Body of pancreas (tissue), 4 donors: ENCODE data around the gene ASIC2. TPM values are rescaled to one million over a fixed set of nuclear protein-coding genes. Genes with fewer than 3 reads are reported as not detected.

Experiments
- ATAC-seq: fragments of 150-250 bp; one replicate; pipeline ENCODE4 v1.9.1; 2016
- DNase-seq, 4 donors: peaks; one replicate each; pipeline ENCODE4 v3.0.0-alpha.2; 2019
- H3K27ac ChIP-seq, 4 donors: fragments of 200-600 bp; sonication (generic); 1 replicate in 3 of 4; 2 replicates in 1 of 4; pipeline versions ENCODE4 v1.5.1 to v1.6.1; 2016 to 2019; ENCODE audit warnings: mild to moderate bottlenecking in 1 of 4, mixed read lengths in 1 of 4, moderate library complexity in 1 of 4
- H3K27me3 ChIP-seq, 2 donors: fragments of 200-600 bp; sonication (generic); one replicate each; pipeline ENCODE4 v1.6.0; 2016; ENCODE audit warnings: mild to moderate bottlenecking in 1 of 2
- H3K36me3 ChIP-seq, 2 donors: fragments of 200-600 bp; sonication (generic); replicated peaks in 1 of 2; 2 replicates each; pipeline ENCODE4 v1.5.1; 2016; ENCODE audit warnings: low read depth in 2 of 2; ENCODE audit not compliant: insufficient read depth in 1 of 2
- H3K4me1 ChIP-seq: fragments of 200-600 bp; sonication (generic); one replicate; pipeline ENCODE4 v1.6.0; 2016
- H3K4me3 ChIP-seq, 2 donors: fragments of 200-600 bp; sonication (generic); 1 replicate in 1 of 2; 2 replicates in 1 of 2; pipeline ENCODE4 v1.5.1; 2016 to 2019
- H3K9me3 ChIP-seq, 3 donors: fragments of 200-600 bp; sonication (generic); 1 replicate in 2 of 3; 2 replicates in 1 of 3; pipeline ENCODE4 v1.5.1; 2016
- CTCF ChIP-seq, 7 experiments: fragments of 450-650 bp in 4 of 7; fragments of 200-600 bp in 3 of 7; sonication (generic) in 3 of 7; IDR thresholded peaks; one replicate each; pipeline ENCODE4 v1.5.1; 2016 to 2019; ENCODE audit warnings: antibody characterized with exemption in 7 of 7
- POLR2A ChIP-seq, 3 donors: fragments of 450-650 bp; IDR thresholded peaks; one replicate each; pipeline ENCODE4 v1.6.1; 2016; ENCODE audit warnings: antibody characterized with exemption in 3 of 3, mild to moderate bottlenecking in 2 of 3
- WGBS, 2 donors: methylation state at CpG; one replicate each; pipeline ENCODE4 v1.1.5; 2017; 5-methylcytosine and 5-hydroxymethylcytosine counted together
- intact Hi-C: fragments of 100-400 bp; cut with DNase I; formaldehyde crosslinking; loops from one replicate; pipeline ENCODE4 v1.15.1; 2023
- total RNA-seq, 2 donors: library from RNA; depleted of rRNA; stranded (reverse); fragments of >200 nt; gene quantifications; one replicate each; pipeline ENCODE4 v1.1.0, GENCODE V29; 2016

ASIC2 gene
- total RNA-seq, 2 donors from 2014 or later: not detected

GRCh38 chr17:33028061-33028460 is 265.0 kb downstream of the ASIC2 start:
- no peaks in the 10 kb centered on the region for H3K9me3 ChIP-seq
- intact Hi-C loops: no loop called here
- H3K27ac ChIP-seq: no peak overlapping the region
- H3K4me1 ChIP-seq: no peaks in the 10 kb centered on the region
- no peaks in the 10 kb centered on the region for H3K27me3 ChIP-seq
- no peak overlapping the region for H3K4me3 ChIP-seq
- 74 to 75% methylated on average over 8 of the region's 8 CpGs for WGBS, 2 donors
- TF ChIP-seq CTCF (IDR thresholded peaks at IDR 0.05): no peak
- no peak for TF ChIP-seq POLR2A (IDR thresholded peaks at IDR 0.05)
- ATAC-seq: no peak
- no peak for DNase-seq
- H3K36me3 ChIP-seq: no peaks in the 10 kb centered on the region

- TF ChIP-seq POLR2A (IDR thresholded peaks at IDR 0.05) (no peak), CTCF (IDR thresholded peaks at IDR 0.05) (no peak)
- no peaks in the 10 kb centered on the region for H3K27me3 ChIP-seq
- no peaks in the 10 kb centered on the region for H3K36me3 ChIP-seq
- ATAC-seq: no peak
- no peaks in the 10 kb centered on the region for H3K4me1 ChIP-seq
- H3K4me3 ChIP-seq: no peak overlapping the region
- H3K9me3 ChIP-seq: no peaks in the 10 kb centered on the region
- intact Hi-C loops: no loop called here
- H3K27ac ChIP-seq: no peak overlapping the region
- DNase-seq: no peak
- WGBS, 2 donors: 64 to 86% methylated on average over 3 of the region's 3 CpGs
These were observed 268.2 kb downstream of the ASIC2 start for GRCh38 chr17:33024688-33025486.

GRCh38 chr17:33023790-33024189 is 269.3 kb downstream of the ASIC2 start:
- no peaks in the 10 kb centered on the region for H3K9me3 ChIP-seq
- DNase-seq: no peak
- H3K27ac ChIP-seq: no peak overlapping the region
- ATAC-seq: no peak
- 81 to 89% methylated on average over 3 of the region's 3 CpGs for whole genome bisulfite sequencing, 2 donors
- no peaks in the 10 kb centered on the region for H3K36me3 ChIP-seq
- H3K4me1 ChIP-seq: no peaks in the 10 kb centered on the region
- intact Hi-C loops: no loop called here
- TF ChIP-seq POLR2A (IDR thresholded peaks at IDR 0.05) (no peak), CTCF (IDR thresholded peaks at IDR 0.05) (no peak)
- no peak overlapping the region for H3K4me3 ChIP-seq
- H3K27me3 ChIP-seq: no peaks in the 10 kb centered on the region

- H3K27ac ChIP-seq: no peak overlapping the region
- no peaks in the 10 kb centered on the region for H3K4me1 ChIP-seq
- DNase-seq: no peak
- no peak for ATAC-seq
- no peaks in the 10 kb centered on the region for H3K27me3 ChIP-seq
- H3K4me3 ChIP-seq: no peak overlapping the region
- TF ChIP-seq CTCF (IDR thresholded peaks at IDR 0.05) (no peak), POLR2A (IDR thresholded peaks at IDR 0.05) (no peak)
- intact Hi-C loops: no loop called here
- 60 to 62% methylated on average over 12 of the region's 12 CpGs for WGBS, 2 donors
- no peaks in the 10 kb centered on the region for H3K9me3 ChIP-seq
- H3K36me3 ChIP-seq: no peaks in the 10 kb centered on the region
These were observed 271.2 kb downstream of the ASIC2 start for GRCh38 chr17:33021731-33022408.
